ENCODE data around the gene EXOC5.

Gene EXOC5

DNA sequence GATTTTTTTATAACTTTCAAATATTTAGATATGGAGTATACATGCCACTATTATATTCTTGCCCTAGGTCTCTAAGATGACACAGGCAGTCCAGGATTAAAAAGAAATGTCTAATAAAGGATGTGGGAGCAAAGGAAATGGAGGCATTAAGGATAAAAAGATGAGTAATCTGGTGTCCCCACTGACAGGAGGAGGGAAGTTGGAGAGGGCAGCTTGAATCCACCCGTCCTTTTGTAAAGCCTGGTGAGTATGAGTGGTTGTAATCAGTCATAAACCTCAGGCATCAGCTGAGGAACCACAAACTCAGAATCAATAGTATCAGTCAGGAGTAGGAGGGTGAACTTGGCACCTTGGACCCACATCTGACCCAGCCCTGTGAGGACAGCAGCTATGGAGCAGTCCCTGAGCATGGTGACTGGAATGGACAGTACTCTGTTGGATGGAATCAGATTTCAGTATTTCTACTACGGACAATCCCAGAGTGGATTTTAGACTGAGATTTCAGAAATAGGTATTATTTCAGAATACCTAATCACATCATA is 100.5 kb downstream of the EXOC5 start:
- TF ChIP-seq CTCF (IDR thresholded peaks at IDR 0.05; ENCODE audit: low read depth, low read length), result no peak
- DNase-seq, result no peak
- Histone ChIP-seq H3K9me3 (no peaks in the 10 kb centered on the region), H3K36me3 (no peaks in the 10 kb centered on the region), H3K27me3 (peaks cover 4% of the 10 kb centered on the region; the same call in 1 of the 2 replicates), H3K4me1 (no peaks in the 10 kb centered on the region), H3K4me3 (ENCODE audit: low read depth, low read length) (no peak overlapping the region)

DNA sequence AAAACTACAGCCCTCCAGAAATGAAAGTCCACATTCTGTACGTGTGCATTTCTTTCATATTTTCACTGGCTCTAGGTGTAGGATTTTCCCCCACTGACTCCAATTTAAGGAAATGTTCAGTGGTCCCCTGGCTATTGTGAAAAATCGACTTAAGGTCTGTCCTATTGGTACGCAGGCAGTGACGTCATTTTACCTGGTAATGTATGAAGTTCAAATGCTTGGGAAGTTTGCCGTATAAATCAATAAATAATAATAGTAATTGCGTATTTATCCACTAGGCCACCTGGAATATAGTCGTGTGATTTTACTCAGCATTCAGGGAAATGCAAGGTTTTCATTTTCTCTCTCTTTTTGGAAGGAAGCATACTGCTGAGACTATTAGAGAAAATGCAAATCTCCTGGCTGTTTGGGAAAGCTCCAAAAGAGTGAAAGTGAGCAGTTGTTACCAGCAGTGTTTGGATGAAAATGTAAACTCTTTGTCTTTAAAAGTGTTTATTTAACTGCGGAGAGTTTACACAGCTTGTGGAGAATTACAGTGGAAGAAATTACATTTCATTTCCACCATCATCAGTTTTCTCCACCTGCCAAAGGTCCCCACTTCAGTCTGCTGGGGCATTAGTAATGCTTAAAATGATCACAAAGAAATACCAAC is 107.0 kb downstream of the EXOC5 start:
- no peak overlapping the region for H3K4me3 ChIP-seq (ENCODE audit: low read depth, low read length)

GRCh38 chr14:57160333-57160732 is 108.4 kb downstream of the EXOC5 start:
- Histone ChIP-seq H3K4me3 (ENCODE audit: low read depth, low read length) (no peak overlapping the region), H3K27me3 (0 out of 2 replicates have a peak, but pooled peaks cover 5% of the 10 kb centered on the region), H3K4me1 (no peaks in the 10 kb centered on the region), H3K36me3 (no peaks in the 10 kb centered on the region), H3K9me3 (no peaks in the 10 kb centered on the region)
- TF ChIP-seq CTCF (IDR thresholded peaks at IDR 0.05; ENCODE audit: low read depth, low read length), result no peak
- DNase-seq, result no peak

More for the DNA sequence above, 107.0 kb downstream of the EXOC5 start:
- DNase-seq, result no peak
- H3K27me3 ChIP-seq, result 0 out of 2 replicates have a peak, but pooled peaks cover 5% of the 10 kb centered on the region
- H3K9me3 ChIP-seq, result no peaks in the 10 kb centered on the region
- no peak for TF ChIP-seq CTCF (IDR thresholded peaks at IDR 0.05; ENCODE audit: low read depth, low read length)
- no peaks in the 10 kb centered on the region for H3K36me3 ChIP-seq
- H3K4me1 ChIP-seq, result no peaks in the 10 kb centered on the region

GRCh38 chr14:57153286-57153685 is 115.4 kb downstream of the EXOC5 start:
- TF ChIP-seq CTCF (IDR thresholded peaks at IDR 0.05; ENCODE audit: low read depth, low read length), result no peak
- H3K36me3 ChIP-seq, result no peaks in the 10 kb centered on the region
- no peak for DNase-seq
- H3K27me3 ChIP-seq, result 0 out of 2 replicates have a peak, but pooled peaks cover 3% of the 10 kb centered on the region
- H3K4me1 ChIP-seq, result no peaks in the 10 kb centered on the region
- H3K9me3 ChIP-seq, result no peaks in the 10 kb centered on the region
- H3K4me3 ChIP-seq (ENCODE audit: low read depth, low read length), result no peak overlapping the region
